Activated T-helper 17 cell treated with anti-CD3 and anti-CD28 coated beads, Interleukin-2, amount 50 U/mL, for 72 hours (primary cell): ENCODE data around the gene MCRIP2. TPM values are rescaled to one million over a fixed set of nuclear protein-coding genes. Genes with fewer than 3 reads are reported as not detected.
A peak's percentile ranks its signal among the peaks of the same experiment; 100 is the strongest.

ENCODE experiments used
- ATAC-seq: fragments of 150-1000 bp; cut with Tn5 transposase; replicated peaks from 2 replicates; pipeline ENCODE4 v1.10.0; 2021; ENCODE audit warnings: mild to moderate bottlenecking, moderate library complexity
- H3K27ac Mint-ChIP-seq: one replicate; pipeline ENCODE4 v1.8.0; 2022; ENCODE audit warnings: mixed read lengths
- H3K27me3 Mint-ChIP-seq: one replicate; pipeline ENCODE4 v1.8.0; 2022; ENCODE audit warnings: mixed read lengths
- H3K36me3 Mint-ChIP-seq: one replicate; pipeline ENCODE4 v1.8.0; 2022; ENCODE audit warnings: low read depth, mild to moderate bottlenecking, mixed read lengths
- H3K4me1 Mint-ChIP-seq: one replicate; pipeline ENCODE4 v1.8.0; 2022; ENCODE audit warnings: mixed read lengths
- H3K4me3 Mint-ChIP-seq: one replicate; pipeline ENCODE4 v1.8.0; 2022; ENCODE audit warnings: mild to moderate bottlenecking, mixed read lengths
- H3K9me3 Mint-ChIP-seq: one replicate; pipeline ENCODE4 v1.8.0; 2022; ENCODE audit warnings: mixed read lengths
- total RNA-seq, 2 donors: library from RNA; stranded (reverse); gene quantifications; one replicate each; pipeline ENCODE4 v1.2.3, GENCODE V29; 2022

MCRIP2 gene
- total RNA-seq, 2 donors from 2014 or later = 29.2 to 54.5 TPM

DNA sequence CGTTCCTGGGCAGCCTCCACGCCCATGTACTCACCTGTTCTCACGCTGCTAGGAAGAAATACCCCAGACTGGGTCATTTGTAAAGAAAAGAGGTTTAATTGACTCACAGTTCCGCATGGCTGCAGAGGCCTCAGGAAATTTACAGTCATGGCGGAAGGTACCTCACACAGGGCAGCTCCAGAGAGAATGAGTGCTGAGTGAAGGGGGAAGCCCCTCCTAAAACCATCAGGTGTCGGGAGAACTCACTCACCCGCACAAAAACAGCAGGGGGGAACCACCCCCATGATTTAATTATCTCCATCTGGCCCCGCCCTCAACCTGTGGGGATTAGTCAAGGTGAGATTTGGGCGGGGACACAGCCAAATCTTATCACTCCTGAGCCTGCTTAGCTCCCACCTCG lies 33.6 kb upstream of the MCRIP2 start:
- ATAC-seq = peak; percentile 98
- H3K27ac Mint-ChIP-seq = peak overlapping the region; percentile 71
- no peaks in the 10 kb centered on the region for H3K36me3 Mint-ChIP-seq
- peak overlapping the region; percentile 53 for H3K4me3 Mint-ChIP-seq
- no peaks in the 10 kb centered on the region for H3K27me3 Mint-ChIP-seq
- H3K4me1 Mint-ChIP-seq = peaks cover 15% of the 10 kb centered on the region
- H3K9me3 Mint-ChIP-seq = no peaks in the 10 kb centered on the region

DNA sequence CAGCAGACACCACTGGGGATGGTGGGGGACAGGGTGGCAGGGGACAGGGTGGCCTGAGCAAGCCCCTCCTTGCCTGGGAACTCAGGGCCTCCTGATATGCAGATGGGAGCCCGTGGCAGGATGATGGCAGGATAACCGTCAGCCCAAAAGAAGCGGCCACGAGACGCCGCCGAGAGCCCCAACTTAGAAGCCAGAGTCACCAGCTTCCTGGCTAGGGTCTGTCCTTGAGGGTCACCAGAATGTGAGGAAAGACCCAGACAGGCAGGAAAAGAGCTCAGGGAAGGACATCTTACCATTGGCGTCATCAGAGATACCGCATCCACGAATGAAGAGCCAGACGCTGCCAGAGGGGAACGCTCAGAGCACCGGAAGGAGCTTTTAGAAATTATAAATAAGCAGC lies 32.3 kb upstream of the MCRIP2 start:
- ATAC-seq = no peak
- H3K9me3 Mint-ChIP-seq = no peaks in the 10 kb centered on the region
- peaks cover 11% of the 10 kb centered on the region for H3K4me1 Mint-ChIP-seq
- H3K4me3 Mint-ChIP-seq = no peak overlapping the region
- no peaks in the 10 kb centered on the region for H3K27me3 Mint-ChIP-seq
- no peak overlapping the region for H3K27ac Mint-ChIP-seq
- H3K36me3 Mint-ChIP-seq = no peaks in the 10 kb centered on the region

DNA sequence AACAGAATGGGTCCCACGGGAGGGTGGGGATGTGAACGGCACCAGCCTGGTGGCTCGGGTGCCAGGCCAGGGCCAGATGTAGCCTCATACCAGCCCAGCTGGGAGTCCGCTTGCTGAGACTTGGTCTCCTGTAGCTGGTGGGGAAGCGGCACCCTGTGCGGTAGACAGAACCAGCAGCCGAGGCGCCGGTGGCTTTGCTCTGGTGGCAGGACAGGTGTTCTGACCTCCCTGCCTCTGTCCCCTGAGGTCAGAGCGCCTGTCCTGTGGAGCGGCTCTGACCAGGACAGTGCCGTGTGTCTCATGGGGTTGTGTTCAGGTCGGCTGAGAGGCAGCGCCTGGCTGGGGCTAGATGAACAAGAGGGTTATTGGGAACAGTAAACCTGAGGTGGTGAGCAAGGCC lies 31.6 kb upstream of the MCRIP2 start:
- H3K4me3 Mint-ChIP-seq = no peak overlapping the region
- no peak overlapping the region for H3K27ac Mint-ChIP-seq
- no peaks in the 10 kb centered on the region for H3K9me3 Mint-ChIP-seq
- H3K4me1 Mint-ChIP-seq = peaks cover 11% of the 10 kb centered on the region
- H3K36me3 Mint-ChIP-seq = no peaks in the 10 kb centered on the region
- no peak for ATAC-seq
- H3K27me3 Mint-ChIP-seq = no peaks in the 10 kb centered on the region

DNA sequence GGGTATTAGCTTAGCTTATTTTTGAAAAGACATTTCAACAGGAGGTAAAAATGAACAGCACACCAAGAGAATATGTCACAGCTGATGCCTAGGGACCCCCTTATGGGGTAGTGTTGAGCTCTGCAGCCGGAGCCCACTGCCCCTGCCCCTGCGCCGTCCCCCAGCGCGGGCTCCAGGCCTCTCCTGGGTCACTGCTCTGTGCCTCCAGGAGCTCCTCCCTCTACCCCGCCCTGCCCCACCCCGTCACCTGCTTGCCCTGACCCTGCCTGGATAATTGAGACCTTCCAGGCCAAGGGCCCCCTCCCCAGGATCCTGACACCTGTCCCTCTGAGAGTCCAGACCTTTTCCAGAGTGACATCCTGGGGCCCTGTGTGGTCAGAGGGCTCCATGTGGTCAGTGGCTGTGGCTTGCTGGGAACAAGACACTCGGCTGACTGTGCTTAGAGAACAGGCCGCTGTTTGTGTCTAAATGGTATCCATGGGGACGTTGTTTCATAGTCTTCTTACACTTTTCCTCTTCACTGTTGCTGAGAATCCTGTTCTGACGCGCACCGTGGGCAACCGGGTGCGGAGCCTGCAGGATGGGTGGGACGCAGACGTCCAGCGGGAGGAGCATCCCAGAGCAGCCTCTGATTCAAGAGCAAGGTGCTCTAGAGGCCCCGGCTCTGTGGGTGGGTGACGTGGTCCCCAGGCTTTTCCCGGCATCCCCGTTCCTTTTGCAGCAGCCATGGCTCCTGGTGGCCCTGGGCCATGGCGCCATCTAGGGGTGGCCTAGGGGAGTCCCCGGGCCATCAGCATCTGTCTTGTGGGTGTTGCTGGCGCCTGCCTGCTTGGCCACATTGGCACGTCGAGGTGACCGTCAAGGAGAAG lies 30.9 kb upstream of the MCRIP2 start:
- peaks cover 11% of the 10 kb centered on the region for H3K4me1 Mint-ChIP-seq
- peak overlapping the region; percentile 80 for H3K27ac Mint-ChIP-seq
- ATAC-seq = peak; percentile 51
- H3K27me3 Mint-ChIP-seq = no peaks in the 10 kb centered on the region
- H3K9me3 Mint-ChIP-seq = no peaks in the 10 kb centered on the region
- no peaks in the 10 kb centered on the region for H3K36me3 Mint-ChIP-seq
- H3K4me3 Mint-ChIP-seq = peak overlapping the region; percentile 48

DNA sequence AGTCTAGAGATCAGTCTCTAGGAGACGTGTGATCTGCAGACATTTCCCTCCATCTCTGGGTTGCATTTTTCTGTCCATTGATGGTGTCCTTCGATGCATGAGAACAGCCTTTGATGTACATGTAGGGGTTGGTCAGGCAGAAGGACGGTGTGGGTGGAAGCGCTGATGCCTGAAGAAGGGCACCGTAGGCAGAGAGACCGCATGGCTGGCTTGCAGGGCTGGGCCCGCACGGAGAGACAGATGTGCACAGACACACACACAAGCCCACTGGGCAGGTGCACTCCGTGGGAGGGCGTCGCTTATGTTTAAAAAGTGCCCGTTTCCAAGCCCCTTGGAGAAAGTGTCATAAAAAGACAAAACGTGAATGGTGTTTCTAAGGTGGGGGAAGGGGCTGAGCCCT lies 26.5 kb upstream of the MCRIP2 start:
- Mint-ChIP-seq H3K27me3 (no peaks in the 10 kb centered on the region), H3K27ac (no peak overlapping the region), H3K4me1 (peaks cover 6% of the 10 kb centered on the region), H3K36me3 (no peaks in the 10 kb centered on the region), H3K9me3 (no peaks in the 10 kb centered on the region), H3K4me3 (no peak overlapping the region)
- ATAC-seq = no peak

DNA sequence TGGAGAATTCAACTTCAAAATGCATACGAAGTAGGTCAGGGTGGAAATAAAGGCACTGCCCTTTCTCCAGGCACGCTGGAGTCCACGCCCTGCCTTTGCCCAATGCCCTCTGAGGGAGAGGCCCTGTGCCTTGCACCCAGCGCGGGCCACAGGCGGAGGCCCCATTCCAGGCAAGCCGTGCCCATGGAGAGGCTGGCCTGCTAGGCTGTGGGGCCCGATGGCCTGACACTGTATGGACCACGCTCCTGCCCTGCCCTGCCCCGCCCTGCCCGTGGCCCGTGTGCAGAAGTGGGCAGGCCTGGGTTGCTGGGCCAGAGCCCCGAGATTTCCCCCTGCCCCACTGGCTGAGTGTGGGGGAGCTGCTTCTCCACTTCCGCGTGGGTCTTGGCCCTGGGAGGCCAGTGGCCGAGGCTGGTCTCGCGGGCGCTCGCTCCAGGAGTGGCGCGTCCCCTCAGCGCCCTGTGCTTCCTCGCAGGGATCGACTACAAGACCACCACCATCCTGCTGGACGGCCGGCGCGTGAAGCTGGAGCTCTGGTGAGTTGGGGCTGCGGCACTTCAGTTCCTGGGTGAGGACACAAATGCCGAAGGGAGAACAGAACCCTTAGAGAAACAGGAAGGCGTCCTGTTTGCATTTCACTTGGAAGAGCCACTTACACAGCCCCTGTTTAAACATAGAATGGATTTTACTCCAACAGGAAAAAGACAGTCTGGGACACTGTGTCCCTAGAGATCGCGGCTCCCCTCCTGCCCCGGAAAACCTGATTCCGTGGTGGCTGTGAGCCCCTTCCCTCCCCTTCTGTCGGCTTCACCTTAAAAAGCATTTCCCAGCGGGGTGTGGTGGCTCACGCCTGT lies 24.7 kb upstream of the MCRIP2 start:
- Mint-ChIP-seq H3K4me1 (no peaks in the 10 kb centered on the region), H3K9me3 (no peaks in the 10 kb centered on the region)

DNA sequence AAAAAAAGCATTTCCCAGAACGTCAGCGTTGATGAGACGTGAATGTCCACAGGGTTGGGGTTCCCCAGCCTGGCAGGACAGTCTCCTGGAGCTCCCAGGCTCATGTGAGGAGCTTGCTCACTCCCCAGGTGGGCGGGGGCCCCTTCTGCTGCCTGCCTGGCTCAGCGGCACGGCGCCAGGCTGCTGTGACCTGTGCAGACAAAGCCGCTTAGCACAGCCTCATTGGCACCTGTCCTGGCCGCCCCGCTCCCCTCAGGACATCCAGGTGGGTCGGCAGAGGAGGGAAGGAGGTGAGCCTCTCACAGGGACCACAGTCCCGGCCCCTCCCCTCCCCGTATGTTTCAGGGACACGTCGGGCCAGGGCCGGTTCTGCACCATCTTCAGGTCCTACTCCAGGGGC lies 23.8 kb upstream of the MCRIP2 start:
- no peaks in the 10 kb centered on the region for H3K27me3 Mint-ChIP-seq
- no peak for ATAC-seq

More for the DNA sequence above, 24.7 kb upstream of the MCRIP2 start:
- Mint-ChIP-seq H3K27me3 (no peaks in the 10 kb centered on the region), H3K4me3 (no peak overlapping the region), H3K27ac (no peak overlapping the region), H3K36me3 (no peaks in the 10 kb centered on the region)
- no peak for ATAC-seq

DNA sequence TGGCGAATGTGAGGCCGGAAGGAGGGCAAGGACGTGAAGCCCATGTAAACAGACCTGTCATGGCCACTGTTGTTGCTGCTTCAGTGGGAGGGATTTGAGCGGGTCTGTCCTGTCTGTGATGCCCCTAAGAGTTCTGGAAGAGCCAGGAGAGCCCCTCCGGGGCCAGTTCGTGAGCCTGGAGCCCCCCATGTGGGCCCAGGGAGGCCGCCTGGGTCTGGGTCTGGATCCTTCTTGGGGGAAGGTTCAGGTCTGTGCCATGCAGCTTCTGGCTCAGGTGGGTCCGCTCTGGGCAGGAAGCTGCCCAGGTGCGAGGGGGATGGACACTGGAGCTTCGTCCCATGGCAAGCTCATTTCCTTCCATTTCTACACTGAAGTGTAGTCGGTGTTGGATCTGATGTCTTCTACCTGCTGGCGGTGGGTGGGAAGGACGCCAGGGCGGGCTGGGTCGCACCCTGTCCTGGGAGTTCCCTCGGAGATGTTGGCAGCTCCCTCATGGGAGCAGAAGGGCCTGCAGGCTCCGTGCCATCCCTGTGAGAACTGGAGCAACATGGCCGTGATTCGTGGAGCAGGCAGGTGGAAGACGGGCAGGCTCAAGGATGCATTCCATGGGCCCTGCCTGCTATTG lies 22.0 kb upstream of the MCRIP2 start:
- no peaks in the 10 kb centered on the region for H3K4me1 Mint-ChIP-seq
- H3K36me3 Mint-ChIP-seq = no peaks in the 10 kb centered on the region
- no peaks in the 10 kb centered on the region for H3K9me3 Mint-ChIP-seq
- no peak overlapping the region for H3K4me3 Mint-ChIP-seq
- ATAC-seq = no peak
- H3K27ac Mint-ChIP-seq = no peak overlapping the region
- H3K27me3 Mint-ChIP-seq = no peaks in the 10 kb centered on the region

More for the DNA sequence above, 23.8 kb upstream of the MCRIP2 start:
- Mint-ChIP-seq H3K4me3 (no peak overlapping the region), H3K36me3 (no peaks in the 10 kb centered on the region), H3K4me1 (no peaks in the 10 kb centered on the region), H3K9me3 (no peaks in the 10 kb centered on the region), H3K27ac (no peak overlapping the region)

DNA sequence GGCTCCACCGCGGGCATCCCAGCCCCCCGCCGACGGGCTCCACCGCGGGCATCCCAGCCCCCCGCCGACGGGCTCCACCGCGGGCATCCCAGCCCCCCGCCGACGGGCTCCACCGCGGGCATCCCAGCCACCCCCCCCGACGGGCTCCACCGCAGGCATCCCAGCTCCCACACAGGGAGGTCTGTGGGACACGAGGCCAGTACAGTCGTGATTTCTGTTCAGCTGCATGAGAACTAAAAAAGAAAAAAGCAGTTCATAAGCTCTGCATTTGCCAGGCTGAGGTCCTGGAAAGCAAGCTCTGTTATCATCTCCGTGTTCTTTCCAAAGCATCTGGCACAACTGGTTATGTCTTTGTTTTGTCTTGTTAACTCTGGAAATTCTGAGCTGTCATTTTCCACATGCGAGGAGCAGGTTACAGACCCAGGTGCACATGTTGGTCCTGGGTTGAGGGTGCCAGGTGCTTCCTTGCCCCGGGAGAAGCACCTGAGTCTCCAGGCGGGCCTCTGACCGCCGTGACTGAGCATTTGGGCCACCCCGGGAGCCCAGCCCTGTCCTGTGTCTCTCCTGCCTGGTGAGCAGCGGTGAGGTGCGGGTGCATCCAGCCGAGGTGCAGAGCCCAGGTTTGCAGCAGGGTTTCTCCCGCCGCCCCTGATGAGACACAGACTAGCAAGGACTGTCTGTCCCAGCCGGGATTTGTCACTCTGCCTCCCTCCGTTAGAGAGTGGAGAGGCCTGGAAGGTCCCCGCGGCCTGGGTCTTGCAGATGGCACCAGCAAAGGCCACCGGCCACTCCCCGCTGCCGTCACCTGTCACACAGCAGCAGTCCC lies 20.7 kb upstream of the MCRIP2 start:
- no peaks in the 10 kb centered on the region for H3K4me1 Mint-ChIP-seq
- H3K4me3 Mint-ChIP-seq = no peak overlapping the region
- H3K27me3 Mint-ChIP-seq = no peaks in the 10 kb centered on the region
- no peak overlapping the region for H3K27ac Mint-ChIP-seq
- H3K9me3 Mint-ChIP-seq = no peaks in the 10 kb centered on the region
- no peak for ATAC-seq
- H3K36me3 Mint-ChIP-seq = no peaks in the 10 kb centered on the region

DNA sequence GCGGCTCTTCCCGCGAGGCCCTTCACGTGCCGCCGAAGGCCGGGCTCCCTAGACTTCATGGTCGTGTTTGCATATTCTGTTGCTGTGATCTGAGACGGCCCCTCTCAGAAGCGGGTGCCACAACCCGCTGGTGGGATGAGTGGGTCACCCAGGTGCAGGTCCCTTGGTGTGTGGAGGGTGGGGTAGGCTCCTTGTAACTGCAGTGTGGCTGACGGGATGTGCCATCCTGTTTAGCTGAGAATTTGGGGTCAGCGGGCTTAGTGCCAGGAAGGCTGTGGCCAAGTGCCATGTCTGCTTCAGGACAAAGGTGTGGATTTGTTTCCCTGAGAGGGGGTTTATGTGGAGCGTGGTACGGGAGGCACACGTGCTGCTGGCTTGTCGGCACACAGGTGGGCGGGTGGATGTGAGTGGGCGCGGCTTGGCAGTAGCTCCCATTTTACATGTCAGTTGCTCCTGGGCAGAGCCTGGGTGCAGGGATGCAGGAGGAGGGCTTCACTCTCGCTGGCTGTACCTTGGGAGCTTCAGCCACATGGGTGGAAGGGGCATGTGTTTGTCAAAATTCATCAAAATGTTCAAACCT lies 20.0 kb upstream of the MCRIP2 start:
- Mint-ChIP-seq H3K9me3 (no peaks in the 10 kb centered on the region), H3K4me3 (no peak overlapping the region), H3K27ac (no peak overlapping the region), H3K4me1 (no peaks in the 10 kb centered on the region), H3K27me3 (no peaks in the 10 kb centered on the region), H3K36me3 (no peaks in the 10 kb centered on the region)
- no peak for ATAC-seq

DNA sequence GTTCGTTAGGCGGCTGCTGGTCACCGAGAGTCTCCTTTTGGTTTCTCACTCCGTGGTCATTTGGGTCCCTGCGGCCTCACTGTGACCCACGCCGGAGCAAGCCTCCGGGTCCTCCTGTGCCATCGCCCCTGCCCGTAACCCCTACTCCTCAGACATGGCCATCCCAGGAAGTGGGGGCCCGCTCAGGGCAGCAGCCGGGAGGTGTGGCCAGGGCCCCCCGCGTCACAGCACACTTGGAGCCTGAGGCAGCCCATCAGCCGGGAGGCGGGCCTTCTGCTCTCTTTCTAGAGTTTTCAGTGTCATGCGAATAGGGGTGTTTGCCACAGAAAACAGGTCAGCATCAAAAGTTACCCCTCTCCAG lies 18.7 kb upstream of the MCRIP2 start:
- H3K27ac Mint-ChIP-seq = no peak overlapping the region
- no peaks in the 10 kb centered on the region for H3K4me1 Mint-ChIP-seq
- ATAC-seq = no peak
- H3K27me3 Mint-ChIP-seq = no peaks in the 10 kb centered on the region
- no peaks in the 10 kb centered on the region for H3K36me3 Mint-ChIP-seq
- no peak overlapping the region for H3K4me3 Mint-ChIP-seq
- no peaks in the 10 kb centered on the region for H3K9me3 Mint-ChIP-seq

DNA sequence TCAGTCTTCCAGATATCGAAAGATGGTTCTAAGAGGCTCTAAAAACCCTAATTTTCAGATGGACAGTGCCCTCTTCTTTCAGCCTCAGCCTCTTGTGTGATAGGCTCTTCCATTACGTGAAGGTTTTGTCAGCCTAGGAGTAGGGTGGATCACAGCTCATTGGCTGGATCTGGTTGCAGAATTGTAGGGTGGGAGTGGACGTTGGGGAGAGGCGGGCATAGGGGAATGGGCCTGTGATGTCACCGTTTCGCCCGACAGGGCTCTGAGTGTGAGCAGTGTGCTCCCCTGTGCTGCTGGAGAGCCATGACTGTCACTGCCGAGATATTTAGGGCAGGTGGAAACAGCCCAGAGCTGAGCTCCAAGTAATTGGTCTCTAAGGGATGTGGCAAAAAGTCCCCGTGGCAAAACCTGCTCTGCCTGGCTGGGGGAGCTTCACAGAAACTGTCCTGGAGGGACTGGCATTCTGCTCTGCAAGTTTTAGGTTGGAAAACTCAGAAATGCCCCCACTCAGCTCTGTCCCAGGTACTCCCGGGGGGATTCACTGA lies 17.0 kb upstream of the MCRIP2 start:
- Mint-ChIP-seq H3K4me1 (no peaks in the 10 kb centered on the region), H3K36me3 (no peaks in the 10 kb centered on the region), H3K9me3 (no peaks in the 10 kb centered on the region), H3K27me3 (no peaks in the 10 kb centered on the region), H3K27ac (no peak overlapping the region), H3K4me3 (no peak overlapping the region)
- no peak for ATAC-seq

DNA sequence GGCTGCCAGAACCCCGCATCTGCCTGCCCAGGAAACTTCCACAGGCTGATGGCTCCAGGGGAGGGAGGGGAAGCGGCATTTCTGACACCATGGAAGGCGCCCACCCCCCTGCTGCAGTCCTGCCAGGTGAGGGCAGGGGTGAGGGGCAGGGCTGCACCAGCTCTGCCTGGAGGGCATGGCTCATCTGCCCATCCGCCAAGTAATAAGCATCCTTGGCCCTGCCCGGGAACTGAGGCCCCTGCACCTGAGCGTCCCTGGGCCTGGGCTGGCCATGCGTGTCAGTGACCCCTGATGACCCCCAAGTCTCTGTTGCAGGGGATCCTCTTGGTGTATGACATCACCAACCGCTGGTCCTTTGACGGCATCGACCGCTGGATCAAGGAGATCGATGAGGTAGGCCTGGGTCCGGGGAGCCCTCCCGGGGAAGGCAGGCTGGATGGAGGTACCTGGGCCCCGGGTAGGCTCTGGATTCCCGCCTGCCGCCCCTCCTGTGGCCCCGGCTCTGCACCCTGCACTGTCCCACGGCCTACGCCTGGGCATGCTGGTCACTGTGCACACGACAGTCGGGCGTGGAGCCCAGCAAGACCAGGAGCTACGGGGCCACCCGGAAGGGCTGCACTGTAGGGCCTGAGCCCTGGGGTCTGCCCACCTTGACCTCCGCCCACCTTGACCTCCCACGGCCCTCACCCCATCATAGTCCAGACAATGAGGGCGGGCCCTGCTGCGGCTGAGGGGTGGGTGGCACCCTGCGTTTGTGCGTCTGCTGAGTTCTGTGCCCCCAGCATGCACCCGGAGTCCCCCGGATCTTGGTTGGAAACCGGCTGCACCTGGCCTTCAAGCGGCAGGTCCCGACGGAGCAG lies 16.3 kb upstream of the MCRIP2 start:
- Mint-ChIP-seq H3K9me3 (no peaks in the 10 kb centered on the region), H3K4me1 (no peaks in the 10 kb centered on the region), H3K27ac (no peak overlapping the region), H3K36me3 (no peaks in the 10 kb centered on the region), H3K27me3 (no peaks in the 10 kb centered on the region), H3K4me3 (no peak overlapping the region)
- no peak for ATAC-seq
